Lung (tissue), 12 donors: ENCODE measurements around the gene PKN2. TPM values are rescaled to one million over a fixed set of nuclear protein-coding genes. Genes with fewer than 3 reads are reported as not detected.
A peak's percentile ranks its signal among the peaks of the same experiment; 100 is the strongest.

Experiments used
- ATAC-seq: fragments of 200-7000 bp; cut with Tn5 transposase; one replicate; pipeline ENCODE4 v1.9.1; 2020; ENCODE audit warnings: moderate number of reproducible peaks; ENCODE audit not compliant: insufficient read depth, low FRiP score
- DNase-seq, 3 donors: peaks; one replicate each; pipeline ENCODE4 v3.0.0-alpha.2; 2013 to 2017
- H3K27ac ChIP-seq, 2 donors: one replicate each; pipeline ENCODE4 v1.5.1; 2013; ENCODE audit warnings: mild to moderate bottlenecking in 2 of 2, moderate library complexity in 2 of 2, control low read depth in 1 of 2, inconsistent platforms in 1 of 2, low read depth in 1 of 2, low read length in 1 of 2
- H3K27me3 ChIP-seq, 3 donors: one replicate each; pipeline ENCODE4 v1.5.1; 2013; ENCODE audit warnings: low read length in 2 of 3; ENCODE audit not compliant: control insufficient read depth in 3 of 3, insufficient read depth in 3 of 3
- H3K36me3 ChIP-seq, 4 donors: one replicate each; pipeline ENCODE4 v1.5.1; 2013; ENCODE audit warnings: low read length in 4 of 4, mild to moderate bottlenecking in 1 of 4, moderate library complexity in 1 of 4; ENCODE audit not compliant: control insufficient read depth in 4 of 4, insufficient read depth in 4 of 4
- H3K4me1 ChIP-seq, 5 donors: one replicate each; pipeline ENCODE4 v1.5.1; 2013; ENCODE audit warnings: low read length in 5 of 5, mild to moderate bottlenecking in 2 of 5, moderate library complexity in 1 of 5; ENCODE audit not compliant: control insufficient read depth in 5 of 5, insufficient read depth in 5 of 5
- H3K4me3 ChIP-seq: one replicate; pipeline ENCODE4 v1.5.1; 2013; ENCODE audit warnings: mild to moderate bottlenecking, control low read depth, moderate library complexity
- H3K9ac ChIP-seq, 2 donors: one replicate each; pipeline ENCODE4 v1.5.1; 2013; ENCODE audit warnings: low read length in 2 of 2, control low read depth in 1 of 2; ENCODE audit not compliant: insufficient read depth in 1 of 2
- H3K9me3 ChIP-seq, 4 donors: one replicate each; pipeline ENCODE4 v1.5.1; 2013; ENCODE audit warnings: low read length in 3 of 4, mild to moderate bottlenecking in 1 of 4, moderate library complexity in 1 of 4; ENCODE audit not compliant: control insufficient read depth in 4 of 4, insufficient read depth in 3 of 4
- CTCF ChIP-seq: IDR thresholded peaks from 2 replicates; pipeline ENCODE4 v1.5.1; 2012; ENCODE audit warnings: mild to moderate bottlenecking; ENCODE audit errors: control extremely low read depth, extremely low read depth
- WGBS, 2 donors: extraction: QIAGEN DNeasy Blood & Tissue Kit; methylation state at CpG; one replicate each; pipeline ENCODE4 v1.1.7; 2013; 5-methylcytosine and 5-hydroxymethylcytosine counted together
- polyA plus RNA-seq, 2 donors: library from polyadenylated mRNA; stranded (reverse); fragments of 200-250 nt; gene quantifications; one replicate each; pipeline ENCODE4 v1.2.1, GENCODE V29; 2013
- total RNA-seq, 2 donors: library from RNA; depleted of rRNA in 1 of 2; stranded (reverse); fragments of >200 nt in 1 of 2; gene quantifications; one replicate each; pipeline ENCODE4 v1.2.1, GENCODE V29; 2014 to 2021
- donor health status: control.
- donor health status: control.
- donor health status: Bipolar disorder and iron deficiency.
- donor health status: healthy.
- donor health status: DM: yes; HTN: yes; CAD: no.

The PKN2 gene
- total and polyA plus RNA-seq, 4 donors = 9.5 to 130 (median 24.8) TPM

DNA sequence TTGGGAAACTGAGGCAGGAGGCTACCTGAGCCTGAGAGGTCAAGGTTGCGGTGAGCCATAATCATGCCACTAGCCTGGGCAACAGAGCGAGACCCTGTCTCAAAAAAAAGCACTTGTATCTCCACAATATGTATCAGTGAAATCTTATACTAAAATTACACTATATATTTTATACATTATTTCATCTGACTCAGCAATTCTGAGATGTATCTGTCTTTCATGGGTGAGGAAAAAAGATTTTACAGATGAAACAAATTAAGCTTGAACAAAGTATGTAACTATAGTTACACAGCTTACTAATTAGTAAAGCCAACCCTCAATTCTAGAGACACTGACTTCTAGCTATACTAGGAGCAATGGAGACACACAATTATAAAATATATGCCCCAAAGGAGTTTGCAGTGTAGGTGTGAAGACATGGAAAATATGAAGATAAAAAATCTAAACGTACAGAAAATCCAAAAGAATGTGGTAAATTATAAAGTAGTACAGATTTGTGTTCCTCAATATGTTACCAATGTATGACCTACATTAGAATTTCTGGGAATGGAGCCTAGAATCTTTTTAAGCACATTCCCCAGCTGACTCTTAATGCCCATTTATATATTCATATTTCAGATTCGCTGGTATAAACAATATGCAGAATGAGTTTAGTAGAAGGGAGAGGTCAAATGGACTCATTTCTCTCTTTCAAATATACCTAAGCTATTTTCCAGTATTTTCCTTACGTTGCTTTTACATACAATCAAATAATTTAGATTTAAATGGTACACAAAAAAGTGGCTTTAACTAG, 192.7 kb downstream of the PKN2 start:
- peaks cover 3 to 11% (median 6%) of the 10 kb centered on the region in 4 donors for H3K36me3 ChIP-seq
- no peak overlapping the region for H3K4me3 ChIP-seq
- TF ChIP-seq CTCF = no peak
- DNase-seq (peak in 2 of 3 donors; percentile 82 to 85), ATAC-seq (no peak)
- no peak overlapping the region for H3K27ac ChIP-seq
- H3K9ac ChIP-seq = no peak overlapping the region
- no peaks in the 10 kb centered on the region for H3K9me3 ChIP-seq
- no peaks in the 10 kb centered on the region for H3K27me3 ChIP-seq
- 80 to 89% methylated on average over 5 of the region's 5 CpGs for WGBS, 2 donors
- peaks cover 0 to 32% (median 9%) of the 10 kb centered on the region in 5 donors for H3K4me1 ChIP-seq

GRCh38 chr1:88877382-88877825, 193.3 kb downstream of the PKN2 start:
- WGBS, 2 donors = 32 to 47% methylated on average over 6 of the region's 6 CpGs
- peak in 2 of 3 donors; percentile 50 to 66 for DNase-seq
- ATAC-seq = no peak
- Histone ChIP-seq H3K36me3 (peaks cover 3 to 12% (median 6%) of the 10 kb centered on the region in 4 donors), H3K9ac (peak overlapping the region in 1 of 2 donors; percentile 75), H3K4me1 (peaks cover 0 to 32% (median 9%) of the 10 kb centered on the region in 5 donors), H3K4me3 (no peak overlapping the region), H3K27me3 (no peaks in the 10 kb centered on the region), H3K27ac (no peak overlapping the region), H3K9me3 (no peaks in the 10 kb centered on the region)
- TF ChIP-seq CTCF = peak; percentile 7

DNA sequence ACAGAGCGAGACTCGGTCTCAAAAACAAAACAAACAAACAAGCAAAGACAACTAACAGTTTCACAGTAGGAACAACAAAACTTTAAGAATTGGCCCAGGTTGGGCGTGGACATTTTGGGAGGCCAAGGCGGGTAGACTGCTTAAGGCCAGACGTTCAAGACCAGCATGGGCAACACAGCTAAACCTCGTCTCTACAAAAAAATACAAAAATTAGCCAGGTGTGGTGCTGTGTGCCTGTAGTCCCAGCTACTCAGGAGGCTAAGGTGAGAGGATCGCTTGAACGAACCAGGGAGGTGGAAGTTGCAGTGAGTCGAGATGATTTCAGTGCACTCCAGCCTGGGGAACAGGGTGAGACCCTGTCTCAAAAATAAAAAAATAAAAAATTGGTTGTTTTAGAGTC, 193.8 kb downstream of the PKN2 start:
- 83 to 91% methylated on average over 9 of the region's 9 CpGs for WGBS, 2 donors
- no peaks in the 10 kb centered on the region for H3K9me3 ChIP-seq
- TF ChIP-seq CTCF = no peak
- H3K4me3 ChIP-seq = no peak overlapping the region
- H3K27me3 ChIP-seq = no peaks in the 10 kb centered on the region
- DNase-seq = no peak
- ATAC-seq = no peak
- H3K4me1 ChIP-seq = peaks cover 0 to 32% (median 9%) of the 10 kb centered on the region in 5 donors
- peaks cover 3 to 12% (median 6%) of the 10 kb centered on the region in 4 donors for H3K36me3 ChIP-seq
- no peak overlapping the region for H3K27ac ChIP-seq
- H3K9ac ChIP-seq = peak overlapping the region in 1 of 2 donors; percentile 75
